Hepatocyte (in vitro differentiated cells): ENCODE data around the gene SRRM4. TPM values are rescaled to one million over a fixed set of nuclear protein-coding genes. Genes with fewer than 3 reads are reported as not detected.

Source experiments
- DNase-seq: peaks from one replicate; pipeline ENCODE4 v3.0.0-alpha.2; 2016; ENCODE audit warnings: low spot score
- H2AFZ ChIP-seq: fragments of 200-600 bp; sonication (generic); 2 replicates; pipeline ENCODE4 v1.6.0; 2016; ENCODE audit warnings: antibody characterized with exemption, mild to moderate bottlenecking
- H3K27ac ChIP-seq: fragments of 200-600 bp; sonication (generic); 2 replicates; pipeline ENCODE4 v1.5.1; 2016; ENCODE audit warnings: mild to moderate bottlenecking
- H3K27me3 ChIP-seq: fragments of 200-600 bp; sonication (generic); 2 replicates; pipeline ENCODE4 v1.6.1; 2016
- H3K36me3 ChIP-seq: fragments of 200-600 bp; sonication (generic); replicated peaks from 2 replicates; pipeline ENCODE4 v1.5.1; 2016; ENCODE audit warnings: low read depth; ENCODE audit not compliant: insufficient read depth
- H3K4me1 ChIP-seq: fragments of 200-600 bp; sonication (generic); 2 replicates; pipeline ENCODE4 v1.5.1; 2016; ENCODE audit warnings: mild to moderate bottlenecking, moderate library complexity; ENCODE audit not compliant: insufficient read depth
- H3K4me2 ChIP-seq: fragments of 200-600 bp; sonication (generic); 2 replicates; pipeline ENCODE4 v1.6.0; 2016
- H3K4me3 ChIP-seq: fragments of 200-600 bp; sonication (generic); 2 replicates; pipeline ENCODE4 v1.5.1; 2016; ENCODE audit warnings: mild to moderate bottlenecking
- H3K79me2 ChIP-seq: fragments of 200-600 bp; sonication (generic); 2 replicates; pipeline ENCODE4 v1.6.0; 2017; ENCODE audit warnings: mild to moderate bottlenecking
- H3K9me2 ChIP-seq: fragments of 200-600 bp; sonication (generic); replicated peaks from 2 replicates; pipeline ENCODE4 v1.6.0; 2017; ENCODE audit warnings: mild to moderate bottlenecking; ENCODE audit not compliant: insufficient read depth
- H3K9me3 ChIP-seq: fragments of 200-600 bp; sonication (generic); 2 replicates; pipeline ENCODE4 v1.5.1; 2016; ENCODE audit warnings: low read depth, mild to moderate bottlenecking
- H4K20me1 ChIP-seq: fragments of 200-600 bp; sonication (generic); 2 replicates; pipeline ENCODE4 v1.6.0; 2016; ENCODE audit warnings: mild to moderate bottlenecking; ENCODE audit not compliant: insufficient read depth, poor library complexity, severe bottlenecking
- CTCF ChIP-seq: fragments of 200-600 bp; sonication (generic); IDR thresholded peaks from 2 replicates; pipeline ENCODE4 v1.5.1; 2016; ENCODE audit warnings: antibody characterized with exemption, mild to moderate bottlenecking; ENCODE audit not compliant: poor library complexity
- EZH2 ChIP-seq: fragments of 200-600 bp; sonication (generic); IDR thresholded peaks from 2 replicates; pipeline ENCODE4 v1.6.1; 2016; ENCODE audit warnings: antibody characterized with exemption, mild to moderate bottlenecking, borderline replicate concordance
- EZH2phosphoT487 ChIP-seq: fragments of 200-600 bp; sonication (generic); IDR thresholded peaks from one replicate; pipeline ENCODE4 v1.6.1; 2018; ENCODE audit warnings: antibody characterized with exemption, mild to moderate bottlenecking, low read depth, moderate library complexity; ENCODE audit not compliant: unreplicated experiment, severe bottlenecking
- WGBS: methylation state at CpG from one replicate; pipeline ENCODE4 v1.1.6; 2016; ENCODE audit warnings: low lambda C conversion rate; ENCODE audit errors: missing lambda C conversion rate; 5-methylcytosine and 5-hydroxymethylcytosine counted together
- polyA plus RNA-seq: library from polyadenylated mRNA; unstranded; fragments of >200 nt; fragmentation: Nextera tagmentation; extraction: Ambion mirVana; gene quantifications from 2 replicates; pipeline ENCODE4 v1.2.1, GENCODE V29; 2016
- total RNA-seq: library from RNA; depleted of rRNA; stranded (reverse); fragments of >200 nt; gene quantifications from 2 replicates; pipeline ENCODE4 v1.2.3, GENCODE V29; 2014

SRRM4 gene
- total and polyA plus RNA-seq, 2 experiments from 2014 or later: 0.03 to 0.05 TPM

- peaks cover 5% of the 10 kb centered on the region for H3K27me3 ChIP-seq
- WGBS: 73% methylated on average over 5 of the region's 5 CpGs
- H3K27ac ChIP-seq: no peak overlapping the region
- no peak overlapping the region for H3K4me3 ChIP-seq
- no peak overlapping the region for H3K4me2 ChIP-seq
- H3K36me3 ChIP-seq: no peaks in the 10 kb centered on the region
- no peak for DNase-seq
- H3K9me2 ChIP-seq: no peaks in the 10 kb centered on the region
- no peaks in the 10 kb centered on the region for H3K9me3 ChIP-seq
- no peaks in the 10 kb centered on the region for H3K79me2 ChIP-seq
- TF ChIP-seq EZH2phosphoT487: no peak
- TF ChIP-seq CTCF: no peak
- no peak for TF ChIP-seq EZH2
- no peaks in the 10 kb centered on the region for H3K4me1 ChIP-seq
- H2AFZ ChIP-seq: no peak overlapping the region
- H4K20me1 ChIP-seq: no peaks in the 10 kb centered on the region
These were observed 10.5 kb upstream of the SRRM4 start for GRCh38 chr12:118970856-118971255.

- Histone ChIP-seq H3K36me3 (no peaks in the 10 kb centered on the region), H3K79me2 (no peaks in the 10 kb centered on the region), H4K20me1 (no peaks in the 10 kb centered on the region), H3K4me3 (no peak overlapping the region), H3K4me1 (no peaks in the 10 kb centered on the region), H3K4me2 (no peak overlapping the region), H3K27me3 (peaks cover 17% of the 10 kb centered on the region), H2AFZ (no peak overlapping the region), H3K9me3 (no peaks in the 10 kb centered on the region), H3K27ac (no peak overlapping the region), H3K9me2 (no peaks in the 10 kb centered on the region)
- TF ChIP-seq CTCF (no peak), EZH2phosphoT487 (no peak), EZH2 (no peak)
- 96% methylated on average over 2 of the region's 2 CpGs for WGBS
- DNase-seq: no peak
These were observed 8.4 kb upstream of the SRRM4 start for GRCh38 chr12:118972982-118973381.

- Histone ChIP-seq H3K4me1 (no peaks in the 10 kb centered on the region), H3K27ac (no peak overlapping the region), H3K4me2 (no peak overlapping the region), H4K20me1 (no peaks in the 10 kb centered on the region), H3K9me2 (no peaks in the 10 kb centered on the region), H3K27me3 (peaks cover 67% of the 10 kb centered on the region), H2AFZ (no peak overlapping the region), H3K79me2 (no peaks in the 10 kb centered on the region), H3K36me3 (no peaks in the 10 kb centered on the region), H3K4me3 (no peak overlapping the region), H3K9me3 (no peaks in the 10 kb centered on the region)
- WGBS: 0% methylated on average over 17 of the region's 17 CpGs
- peak; percentile 79 for DNase-seq
- peak; percentile 74 for TF ChIP-seq CTCF
- TF ChIP-seq EZH2: no peak
These were observed 1.5 kb upstream of the SRRM4 start for GRCh38 chr12:118979763-118980406.
